Measurements from ENCODE around the gene PLXNA4. TPM values are rescaled to one million over a fixed set of nuclear protein-coding genes. Genes with fewer than 3 reads are reported as not detected.
A peak's percentile ranks its signal among the peaks of the same experiment; 100 is the strongest.

The PLXNA4 gene
- polyA plus RNA-seq, 3 donors from 2014 or later: 0.53 to 1.3 (median 0.56) TPM

GRCh38 chr7:132531562-132531961 lies 44.7 kb downstream of the PLXNA4 start:
- Mint-ChIP-seq H3K27ac (no peak overlapping the region), H3K4me1 (peaks cover 0 to 5% of the 10 kb centered on the region in 2 donors), H3K4me3 (no peak overlapping the region)

GRCh38 chr7:132528695-132529094 lies 47.6 kb downstream of the PLXNA4 start:
- Mint-ChIP-seq H3K9me3 (no peaks in the 10 kb centered on the region), H3K4me3 (no peak overlapping the region), H3K27me3 (ENCODE audit: low read depth in 3 of 3) (peaks cover 0 to 3% (median 3%) of the 10 kb centered on the region in 3 donors), H3K4me1 (peaks cover 0 to 5% of the 10 kb centered on the region in 2 donors), H3K27ac (no peak overlapping the region), H3K36me3 (peaks cover 0 to 6% (median 3%) of the 10 kb centered on the region in 3 donors)
- no peak for DNase-seq

More at GRCh38 chr7:132531562-132531961, 44.7 kb downstream of the PLXNA4 start:
- Mint-ChIP-seq H3K36me3 (peaks cover 0 to 9% (median 5%) of the 10 kb centered on the region in 3 donors), H3K9me3 (no peaks in the 10 kb centered on the region), H3K27me3 (ENCODE audit: low read depth in 3 of 3) (peaks cover 0 to 3% (median 0%) of the 10 kb centered on the region in 3 donors)
- DNase-seq: no peak

GRCh38 chr7:132527467-132528410 lies 48.5 kb downstream of the PLXNA4 start:
- H3K36me3 Mint-ChIP-seq: peaks cover 0 to 6% (median 5%) of the 10 kb centered on the region in 3 donors
- peaks cover 0 to 5% of the 10 kb centered on the region in 2 donors for H3K4me1 Mint-ChIP-seq
- no peak overlapping the region for H3K27ac Mint-ChIP-seq
- peaks cover 3% of the 10 kb centered on the region in 3 donors for H3K27me3 Mint-ChIP-seq (ENCODE audit: low read depth in 3 of 3)
- no peaks in the 10 kb centered on the region for H3K9me3 Mint-ChIP-seq
- DNase-seq: no peak
- no peak overlapping the region for H3K4me3 Mint-ChIP-seq

- no peak overlapping the region for H3K4me3 Mint-ChIP-seq
- peaks cover 0 to 6% (median 6%) of the 10 kb centered on the region in 3 donors for H3K36me3 Mint-ChIP-seq
- no peak overlapping the region for H3K27ac Mint-ChIP-seq
- DNase-seq: no peak
- peaks cover 3 to 5% (median 3%) of the 10 kb centered on the region in 3 donors for H3K27me3 Mint-ChIP-seq (ENCODE audit: low read depth in 3 of 3)
- peaks cover 5% of the 10 kb centered on the region in 2 donors for H3K4me1 Mint-ChIP-seq
- no peaks in the 10 kb centered on the region for H3K9me3 Mint-ChIP-seq
These were observed 50.0 kb downstream of the PLXNA4 start for GRCh38 chr7:132526111-132526740.

GRCh38 chr7:132521423-132521822 lies 54.8 kb downstream of the PLXNA4 start:
- peaks cover 2 to 3% (median 3%) of the 10 kb centered on the region in 3 donors for H3K27me3 Mint-ChIP-seq (ENCODE audit: low read depth in 3 of 3)
- no peak for DNase-seq
- peak overlapping the region in 1 of 5 donors; percentile 28 for H3K4me3 Mint-ChIP-seq
- no peak overlapping the region for H3K27ac Mint-ChIP-seq
- no peaks in the 10 kb centered on the region for H3K9me3 Mint-ChIP-seq
- peaks cover 0 to 6% (median 0%) of the 10 kb centered on the region in 3 donors for H3K36me3 Mint-ChIP-seq
- peaks cover 25 to 37% of the 10 kb centered on the region in 2 donors for H3K4me1 Mint-ChIP-seq

- DNase-seq: no peak
- Mint-ChIP-seq H3K4me3 (peak overlapping the region in 1 of 5 donors; percentile 45), H3K27me3 (ENCODE audit: low read depth in 3 of 3) (peaks cover 0 to 4% (median 4%) of the 10 kb centered on the region in 3 donors), H3K9me3 (no peaks in the 10 kb centered on the region), H3K27ac (peak overlapping the region in 1 of 6 donors; percentile 15), H3K36me3 (peaks cover 0 to 3% (median 0%) of the 10 kb centered on the region in 3 donors), H3K4me1 (peaks cover 25 to 37% of the 10 kb centered on the region in 2 donors)
These were observed 55.5 kb downstream of the PLXNA4 start for GRCh38 chr7:132520591-132521280.

GRCh38 chr7:132519936-132520335 lies 56.3 kb downstream of the PLXNA4 start:
- DNase-seq: peak; percentile 38 to 44 (median 44)
- H3K4me1 Mint-ChIP-seq: peaks cover 25 to 37% of the 10 kb centered on the region in 2 donors

GRCh38 chr7:132518839-132519173 lies 57.5 kb downstream of the PLXNA4 start:
- H3K4me3 Mint-ChIP-seq: no peak overlapping the region
- DNase-seq: no peak
- no peaks in the 10 kb centered on the region for H3K9me3 Mint-ChIP-seq
- H3K36me3 Mint-ChIP-seq: peaks cover 0 to 3% (median 0%) of the 10 kb centered on the region in 3 donors
- peak overlapping the region in 1 of 6 donors; percentile 10 for H3K27ac Mint-ChIP-seq
- H3K4me1 Mint-ChIP-seq: peaks cover 25 to 37% of the 10 kb centered on the region in 2 donors
- peaks cover 2 to 5% (median 4%) of the 10 kb centered on the region in 3 donors for H3K27me3 Mint-ChIP-seq (ENCODE audit: low read depth in 3 of 3)

More at GRCh38 chr7:132519936-132520335, 56.3 kb downstream of the PLXNA4 start:
- Mint-ChIP-seq H3K4me3 (peak overlapping the region in 1 of 5 donors; percentile 55), H3K27me3 (ENCODE audit: low read depth in 3 of 3) (peaks cover 0 to 5% (median 4%) of the 10 kb centered on the region in 3 donors), H3K27ac (peak overlapping the region in 3 of 6 donors; percentile 10 to 64 (median 30)), H3K36me3 (peaks cover 0 to 3% (median 0%) of the 10 kb centered on the region in 3 donors), H3K9me3 (no peaks in the 10 kb centered on the region)

- Mint-ChIP-seq H3K36me3 (peaks cover 0 to 3% (median 0%) of the 10 kb centered on the region in 3 donors), H3K4me1 (peaks cover 25 to 37% of the 10 kb centered on the region in 2 donors), H3K9me3 (no peaks in the 10 kb centered on the region), H3K27me3 (ENCODE audit: low read depth in 3 of 3) (peaks cover 2 to 5% (median 4%) of the 10 kb centered on the region in 3 donors), H3K4me3 (no peak overlapping the region), H3K27ac (peak overlapping the region in 3 of 6 donors; percentile 0 to 73 (median 20))
- peak; percentile 19 to 31 (median 28) for DNase-seq
These were observed 58.0 kb downstream of the PLXNA4 start for GRCh38 chr7:132518102-132518838.

- Mint-ChIP-seq H3K36me3 (no peaks in the 10 kb centered on the region), H3K4me1 (peaks cover 20 to 34% of the 10 kb centered on the region in 2 donors), H3K27me3 (ENCODE audit: low read depth in 3 of 3) (peaks cover 1 to 3% (median 2%) of the 10 kb centered on the region in 3 donors), H3K4me3 (no peak overlapping the region), H3K9me3 (no peaks in the 10 kb centered on the region), H3K27ac (no peak overlapping the region)
- no peak for DNase-seq
These were observed 60.0 kb downstream of the PLXNA4 start for GRCh38 chr7:132516042-132516840.

GRCh38 chr7:132515181-132515580 lies 61.1 kb downstream of the PLXNA4 start:
- peaks cover 1 to 3% (median 2%) of the 10 kb centered on the region in 3 donors for H3K27me3 Mint-ChIP-seq (ENCODE audit: low read depth in 3 of 3)
- peak overlapping the region in 1 of 6 donors; percentile 51 for H3K27ac Mint-ChIP-seq
- H3K9me3 Mint-ChIP-seq: no peaks in the 10 kb centered on the region
- H3K36me3 Mint-ChIP-seq: no peaks in the 10 kb centered on the region
- H3K4me3 Mint-ChIP-seq: no peak overlapping the region
- H3K4me1 Mint-ChIP-seq: peaks cover 23 to 34% of the 10 kb centered on the region in 2 donors
- DNase-seq: no peak

GRCh38 chr7:132514430-132514829 lies 61.8 kb downstream of the PLXNA4 start:
- no peak for DNase-seq
- no peak overlapping the region for H3K4me3 Mint-ChIP-seq

More at GRCh38 chr7:132514430-132514829, 61.8 kb downstream of the PLXNA4 start:
- Mint-ChIP-seq H3K27ac (peak overlapping the region in 1 of 6 donors; percentile 15), H3K4me1 (peaks cover 23 to 34% of the 10 kb centered on the region in 2 donors), H3K27me3 (ENCODE audit: low read depth in 3 of 3) (peaks cover 2 to 5% (median 3%) of the 10 kb centered on the region in 3 donors), H3K36me3 (no peaks in the 10 kb centered on the region), H3K9me3 (no peaks in the 10 kb centered on the region)

All from immature natural killer cell (primary cell).